SK-N-SH (cell line): Measurements from ENCODE around the gene PRKG1.

Experiments used
- CHD2 ChIP-seq: fragments of 150-350 bp; IDR thresholded peaks from 2 replicates; pipeline ENCODE4 v1.6.1; 2018; ENCODE audit warnings: low read length; ENCODE audit not compliant: partially characterized antibody
- ELF1 ChIP-seq: IDR thresholded peaks from 2 replicates; pipeline ENCODE4 v1.4.0; 2012
- EP300 ChIP-seq, 2 experiments: IDR thresholded peaks; 2 replicates each; pipeline versions ENCODE4 v1.4.0 to v1.6.1; 2012; ENCODE audit warnings: borderline replicate concordance in 1 of 2, low read depth in 1 of 2, low read length in 1 of 2
- EZH2phosphoT487 ChIP-seq: fragments of 200-600 bp; sonication (generic); IDR thresholded peaks from 2 replicates; pipeline ENCODE4 v1.6.1; 2017; ENCODE audit warnings: low read depth, mixed run types, mild to moderate bottlenecking, antibody characterized with exemption, moderate library complexity, borderline replicate concordance
- FOSL2 ChIP-seq: IDR thresholded peaks from 2 replicates; pipeline ENCODE4 v1.4.0; 2012; ENCODE audit warnings: low read depth, mild to moderate bottlenecking, moderate library complexity, borderline replicate concordance
- MXI1 ChIP-seq: IDR thresholded peaks from 2 replicates; pipeline ENCODE4 v1.6.1; 2012; ENCODE audit warnings: mild to moderate bottlenecking, low read depth, low read length, improper control_type of control experiment
- RAD21 ChIP-seq: IDR thresholded peaks from 2 replicates; pipeline ENCODE4 v1.6.1; 2012; ENCODE audit warnings: mild to moderate bottlenecking, low read length
- RCOR1 ChIP-seq: fragments of 150-350 bp; IDR thresholded peaks from 2 replicates; pipeline ENCODE4 v1.6.1; 2017; ENCODE audit warnings: antibody characterized with exemption, low read length
- RFX5 ChIP-seq: IDR thresholded peaks from 2 replicates; pipeline ENCODE4 v1.6.1; 2012; ENCODE audit warnings: mild to moderate bottlenecking, improper control_type of control experiment, low read length
- SIN3A ChIP-seq: IDR thresholded peaks from 2 replicates; pipeline ENCODE4 v1.6.1; 2012; ENCODE audit warnings: low read depth, mild to moderate bottlenecking, low read length, moderate library complexity, borderline replicate concordance
- TF ChIP-seq, protein P1 (sequence below): fragments of 200-600 bp; sonication (generic); IDR thresholded peaks from 2 replicates; pipeline ENCODE4 v1.6.1; 2017; ENCODE audit warnings: antibody characterized with exemption, mild to moderate bottlenecking, moderate library complexity

DNA sequence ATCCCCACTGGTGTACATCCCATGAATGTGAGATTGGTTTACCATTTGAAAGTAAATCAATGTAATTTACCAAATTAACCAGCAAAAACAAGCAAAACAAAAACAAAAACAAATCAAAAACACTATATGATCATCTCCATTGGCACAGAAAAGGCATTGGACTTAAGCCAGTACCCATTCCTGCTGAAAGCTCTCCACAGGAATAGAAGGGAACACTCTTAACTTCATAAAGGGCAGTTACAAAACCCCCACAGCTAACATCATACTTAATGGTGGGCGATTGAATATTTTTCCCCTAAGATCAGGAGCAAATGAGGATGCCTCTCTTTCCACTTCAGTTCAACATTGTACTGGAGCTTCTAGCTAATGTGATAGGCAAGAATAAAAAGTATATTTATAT is 34.1 kb downstream of the PRKG1 start:
- TF ChIP-seq, protein P1, sequence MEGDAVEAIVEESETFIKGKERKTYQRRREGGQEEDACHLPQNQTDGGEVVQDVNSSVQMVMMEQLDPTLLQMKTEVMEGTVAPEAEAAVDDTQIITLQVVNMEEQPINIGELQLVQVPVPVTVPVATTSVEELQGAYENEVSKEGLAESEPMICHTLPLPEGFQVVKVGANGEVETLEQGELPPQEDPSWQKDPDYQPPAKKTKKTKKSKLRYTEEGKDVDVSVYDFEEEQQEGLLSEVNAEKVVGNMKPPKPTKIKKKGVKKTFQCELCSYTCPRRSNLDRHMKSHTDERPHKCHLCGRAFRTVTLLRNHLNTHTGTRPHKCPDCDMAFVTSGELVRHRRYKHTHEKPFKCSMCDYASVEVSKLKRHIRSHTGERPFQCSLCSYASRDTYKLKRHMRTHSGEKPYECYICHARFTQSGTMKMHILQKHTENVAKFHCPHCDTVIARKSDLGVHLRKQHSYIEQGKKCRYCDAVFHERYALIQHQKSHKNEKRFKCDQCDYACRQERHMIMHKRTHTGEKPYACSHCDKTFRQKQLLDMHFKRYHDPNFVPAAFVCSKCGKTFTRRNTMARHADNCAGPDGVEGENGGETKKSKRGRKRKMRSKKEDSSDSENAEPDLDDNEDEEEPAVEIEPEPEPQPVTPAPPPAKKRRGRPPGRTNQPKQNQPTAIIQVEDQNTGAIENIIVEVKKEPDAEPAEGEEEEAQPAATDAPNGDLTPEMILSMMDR: no peak
- no peak for TF ChIP-seq EP300 (IDR thresholded peaks at IDR 0.05; ENCODE audit: borderline replicate concordance in 1 of 2, low read depth in 1 of 2, low read length in 1 of 2)
- TF ChIP-seq CHD2: no peak
- TF ChIP-seq ELF1: no peak
- TF ChIP-seq RAD21: no peak
- no peak for TF ChIP-seq SIN3A
- TF ChIP-seq MXI1: no peak
- no peak for TF ChIP-seq RCOR1
- TF ChIP-seq EZH2phosphoT487: no peak
- TF ChIP-seq FOSL2: no peak
- no peak for TF ChIP-seq RFX5
